HG03469 (cell line): Measurements from ENCODE around the gene BMP7.

ENCODE experiments used
- ATAC-seq: cut with Tn5 transposase; IDR thresholded peaks from one replicate; pipeline ENCODE4 v1.9.1; 2021; ENCODE audit warnings: mild to moderate bottlenecking, moderate library complexity, moderate number of reproducible peaks; ENCODE audit not compliant: unreplicated experiment

The BMP7 gene

DNA sequence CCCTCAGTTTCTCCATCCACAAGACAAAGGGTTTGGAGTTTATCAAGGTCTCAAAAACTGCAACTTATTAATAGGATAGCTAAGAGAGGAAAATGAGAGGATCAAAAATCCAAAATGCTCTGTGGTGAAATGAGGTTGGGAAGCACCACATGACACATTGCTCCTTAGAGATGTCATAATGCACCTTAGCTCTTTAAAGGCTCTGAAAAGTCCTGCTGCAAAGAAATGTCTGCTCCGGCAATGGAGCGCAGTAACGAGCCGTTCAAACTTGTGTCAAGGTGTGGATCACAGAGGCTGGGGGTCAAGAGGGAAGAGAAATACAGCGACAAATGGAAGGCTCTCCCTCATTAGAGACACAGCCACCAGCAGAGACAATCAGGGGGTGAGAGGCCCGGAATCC, 53.1 kb downstream of the BMP7 start:
- no peak for ATAC-seq

DNA sequence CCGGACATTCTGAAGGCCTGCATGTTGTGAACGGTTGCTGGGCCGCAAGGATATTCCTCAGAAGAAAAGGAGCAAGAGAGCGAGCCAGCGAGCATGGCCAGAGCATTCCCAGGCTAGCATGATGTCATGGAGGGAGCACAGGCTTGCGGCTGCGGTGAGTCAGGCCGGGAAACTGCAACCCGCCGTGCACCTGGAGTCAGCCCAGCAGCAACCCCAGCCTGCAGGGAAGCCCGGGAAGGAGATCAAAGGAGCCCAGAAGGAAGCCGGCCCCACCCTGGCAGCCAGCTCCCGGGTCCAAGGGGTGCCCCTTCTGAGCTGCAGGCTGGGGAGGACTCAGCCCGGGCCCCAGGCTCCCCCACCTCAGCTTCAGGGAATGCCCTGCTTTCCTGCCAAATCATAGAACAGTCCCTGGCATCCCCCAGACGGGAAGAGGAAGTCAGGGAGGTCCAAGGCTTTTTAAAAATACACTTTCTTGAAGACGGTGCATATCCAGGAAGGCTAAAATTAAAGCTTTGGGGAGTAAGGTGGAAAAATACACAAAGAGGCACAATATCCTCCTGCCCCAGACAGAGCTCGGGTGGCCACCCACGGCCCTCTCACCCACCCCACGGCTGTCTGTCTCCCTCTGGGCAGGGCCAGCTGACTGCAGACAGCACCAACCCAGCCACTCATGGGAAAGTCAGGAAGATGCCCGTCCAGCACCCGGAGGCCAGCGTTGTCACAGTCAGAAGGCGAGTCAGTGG, 53.7 kb downstream of the BMP7 start:
- no peak for ATAC-seq

DNA sequence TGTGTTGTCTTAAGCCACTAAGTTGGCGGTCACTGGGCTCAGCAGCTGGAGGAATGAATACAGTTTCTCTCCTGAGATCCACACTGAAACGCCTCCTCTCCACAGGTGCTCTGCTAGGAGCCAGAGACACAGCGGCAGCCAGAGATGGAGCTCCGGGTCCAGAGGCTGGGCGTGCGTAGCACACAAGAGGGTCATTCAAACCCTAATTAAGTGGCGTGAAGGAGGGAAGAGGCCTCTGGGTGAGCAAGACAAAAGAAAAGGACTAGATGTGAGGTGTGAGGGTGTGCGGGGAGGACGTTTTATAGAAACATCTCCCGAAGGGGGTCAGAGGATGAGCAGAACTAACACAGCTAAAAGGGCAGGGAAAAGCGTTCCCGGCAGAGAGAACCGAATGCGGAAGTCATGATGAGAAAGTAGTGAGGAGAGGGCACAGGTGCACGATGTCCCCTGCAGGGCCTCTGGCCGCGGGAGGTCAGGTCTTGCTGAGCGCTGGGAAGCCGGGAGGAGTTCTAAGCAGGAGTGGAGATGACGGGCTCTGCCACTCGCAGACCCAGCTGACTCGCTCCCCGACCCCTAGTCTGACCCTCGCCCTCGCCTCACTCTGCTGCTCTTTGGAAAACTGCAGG, 54.4 kb downstream of the BMP7 start:
- ATAC-seq = no peak

DNA sequence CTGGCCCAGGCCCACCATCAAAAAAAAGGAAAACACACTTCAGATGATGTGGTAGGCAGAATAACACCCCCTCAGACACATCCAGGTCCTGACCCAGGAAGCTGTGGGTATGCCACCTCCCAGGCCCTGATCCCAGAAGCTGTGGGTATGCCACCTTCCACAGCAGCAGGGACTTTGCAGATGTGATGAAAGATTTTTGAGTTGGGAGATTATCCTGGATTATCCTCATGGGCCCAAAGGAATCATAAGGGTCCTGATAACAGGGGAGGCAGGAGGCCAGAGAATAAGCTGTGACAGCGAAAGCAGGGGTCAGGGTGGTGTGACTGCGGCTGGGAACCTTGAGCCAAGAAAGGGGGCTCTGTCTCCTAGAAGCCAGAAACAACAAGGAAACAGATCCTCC, 55.0 kb downstream of the BMP7 start:
- no peak for ATAC-seq

DNA sequence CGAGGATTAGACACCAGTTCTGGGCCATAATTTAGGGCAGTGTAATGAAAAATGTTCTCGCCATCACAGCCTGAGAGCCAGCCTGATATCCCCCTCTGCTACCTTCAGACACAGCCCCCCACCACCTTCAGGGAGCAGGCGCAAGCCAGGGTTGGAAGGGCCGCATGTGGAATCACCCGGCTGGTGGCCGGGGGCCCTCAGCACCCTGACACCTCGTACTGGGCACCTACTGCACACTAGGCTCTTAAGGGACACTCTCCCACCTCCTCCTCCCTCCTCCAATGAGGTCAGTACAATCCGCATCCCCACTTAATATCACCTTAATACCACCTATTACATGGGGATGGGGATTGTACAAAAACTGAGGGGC, 55.5 kb downstream of the BMP7 start:
- ATAC-seq = no peak

DNA sequence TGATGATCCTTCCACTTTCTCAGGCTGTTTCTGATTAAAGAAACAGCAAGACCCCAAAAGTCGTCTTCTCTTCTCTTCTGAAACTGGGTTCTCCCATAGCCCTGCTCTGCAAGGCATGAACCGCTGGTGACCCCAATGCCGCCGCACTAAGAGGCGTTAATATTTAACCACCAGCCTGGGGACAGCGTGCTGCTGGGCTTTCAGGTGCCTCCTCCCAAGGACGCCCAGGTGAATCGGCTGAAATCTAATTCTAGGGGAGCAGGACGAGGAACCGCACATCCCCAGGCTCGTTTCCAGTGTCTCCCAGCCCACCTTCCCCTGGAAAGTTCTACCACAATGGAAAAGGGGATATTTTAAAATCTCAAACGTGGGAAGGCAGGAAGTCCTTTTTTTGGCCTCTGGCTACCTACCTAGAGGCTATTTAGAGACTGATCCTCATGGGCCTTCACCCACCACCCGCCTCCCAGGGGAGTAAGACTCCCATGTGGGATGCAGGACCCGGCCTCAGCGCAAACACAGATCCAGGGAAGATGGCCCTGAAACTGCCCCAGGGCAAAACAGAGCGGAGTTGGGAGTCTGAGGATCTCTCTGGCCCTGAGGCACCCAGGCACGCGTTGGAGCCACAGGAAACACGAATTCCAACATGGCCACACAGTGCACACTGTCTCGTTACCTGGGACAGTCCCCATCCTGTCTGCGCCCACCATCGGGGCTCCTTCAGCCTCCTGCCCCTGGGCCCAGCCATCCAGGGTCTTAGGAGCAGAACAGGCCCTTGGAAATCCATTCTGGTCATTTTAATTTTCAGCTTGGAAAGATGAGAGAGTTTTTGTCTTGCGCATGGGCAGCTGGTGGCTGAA, 56.2 kb downstream of the BMP7 start:
- no peak for ATAC-seq

DNA sequence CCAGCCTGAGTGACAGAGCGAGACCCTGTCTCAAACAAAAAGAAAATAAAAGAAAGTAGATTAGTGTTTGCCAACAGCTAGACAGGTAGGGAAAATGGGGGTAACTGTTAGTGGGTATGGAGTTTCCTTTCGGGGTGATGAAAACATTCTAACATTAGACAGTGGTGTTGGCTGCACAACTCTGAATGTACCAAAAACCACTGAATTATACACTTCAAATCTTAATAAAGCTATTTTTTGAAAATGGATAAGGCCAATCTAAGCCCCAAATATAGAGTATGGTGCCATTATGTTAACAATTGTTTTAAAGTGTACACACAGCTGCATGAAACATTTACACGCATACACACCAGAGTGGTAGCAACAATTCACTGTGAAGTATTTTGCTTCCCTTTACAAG, 57.0 kb downstream of the BMP7 start:
- ATAC-seq = no peak

DNA sequence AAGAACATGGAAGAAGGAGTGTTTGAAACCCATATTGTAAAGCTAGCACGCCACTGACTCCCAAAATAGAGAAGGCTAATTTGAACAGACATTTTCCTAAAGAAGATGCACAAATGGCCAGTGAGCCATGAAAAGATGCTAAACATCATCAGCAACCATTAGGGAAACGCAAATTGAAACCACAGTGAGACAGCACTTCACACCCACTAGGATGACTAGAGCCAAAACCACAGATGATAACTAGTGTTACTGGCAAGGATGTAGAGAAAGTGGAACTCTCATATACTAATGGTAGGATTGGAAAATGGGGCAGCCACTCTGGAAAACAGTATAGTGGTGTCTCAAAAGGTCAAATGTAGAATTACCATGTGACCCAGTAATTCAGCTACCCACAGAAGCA, 58.2 kb downstream of the BMP7 start:
- ATAC-seq = no peak

DNA sequence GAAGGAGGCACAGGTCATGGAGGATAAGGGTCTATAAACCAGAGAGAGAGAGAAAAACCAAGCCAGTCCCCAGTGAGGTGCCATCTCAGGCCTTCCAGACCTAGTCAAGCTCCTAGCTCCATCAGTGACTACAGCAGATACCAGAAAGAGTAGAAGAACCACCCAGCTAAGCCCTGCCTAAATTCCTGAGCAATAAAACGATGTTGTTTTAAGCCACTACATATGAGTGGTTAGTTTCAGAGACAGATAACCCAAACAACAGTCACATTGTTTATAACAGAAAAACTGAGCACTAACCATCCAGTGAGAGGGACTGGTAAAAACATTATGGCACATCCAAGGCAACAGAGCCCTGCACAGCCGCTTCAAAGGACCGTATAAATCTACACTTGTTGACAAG, 59.2 kb downstream of the BMP7 start:
- ATAC-seq = no peak

DNA sequence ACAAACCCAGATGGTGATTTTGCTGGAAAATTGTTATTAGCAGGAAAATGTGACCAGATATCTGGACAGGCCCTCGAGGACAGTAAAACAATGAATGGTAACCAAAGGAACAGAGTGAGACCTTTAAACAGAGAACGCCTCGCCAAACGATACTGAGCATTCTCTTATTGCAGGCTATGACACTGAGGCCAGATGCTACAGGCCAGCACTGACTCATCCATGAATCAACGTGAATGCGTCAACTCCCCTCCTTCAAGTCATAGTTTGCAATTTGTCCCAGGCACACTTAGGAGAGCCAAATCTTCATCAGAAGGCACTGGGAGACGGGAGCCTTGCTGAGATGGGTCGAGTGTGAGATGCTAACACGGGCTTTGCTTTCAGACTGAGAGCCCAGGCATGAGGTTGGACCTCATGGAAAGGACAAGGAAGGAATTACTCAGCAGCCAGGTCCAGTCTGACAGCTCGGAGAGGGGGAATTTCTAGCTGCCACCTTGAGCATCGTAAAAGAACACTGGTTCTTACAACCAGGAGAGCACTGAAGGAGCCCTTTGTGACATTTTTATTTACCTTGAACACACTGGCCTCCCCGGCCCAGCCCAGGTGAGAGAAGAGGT, 60.7 kb downstream of the BMP7 start:
- ATAC-seq = no peak

DNA sequence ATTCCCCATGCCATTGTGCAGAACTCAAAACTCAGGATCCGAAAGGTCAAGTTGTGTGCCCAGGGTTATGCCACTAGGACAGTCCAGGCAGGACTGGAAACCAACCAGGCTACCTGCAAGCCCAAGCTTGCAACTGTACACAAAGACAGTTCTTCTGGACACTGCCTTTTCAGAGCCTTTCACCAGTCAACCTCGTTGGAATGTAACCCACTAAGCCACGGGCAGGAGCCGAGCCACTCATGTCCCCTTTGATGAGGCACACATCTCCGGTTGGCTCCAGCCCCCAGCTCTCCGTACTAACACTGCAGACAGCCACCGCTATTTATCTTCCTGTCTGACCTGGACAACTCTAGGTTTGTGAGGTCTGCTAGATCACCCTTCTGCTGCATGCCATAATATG, 62.5 kb downstream of the BMP7 start:
- no peak for ATAC-seq

DNA sequence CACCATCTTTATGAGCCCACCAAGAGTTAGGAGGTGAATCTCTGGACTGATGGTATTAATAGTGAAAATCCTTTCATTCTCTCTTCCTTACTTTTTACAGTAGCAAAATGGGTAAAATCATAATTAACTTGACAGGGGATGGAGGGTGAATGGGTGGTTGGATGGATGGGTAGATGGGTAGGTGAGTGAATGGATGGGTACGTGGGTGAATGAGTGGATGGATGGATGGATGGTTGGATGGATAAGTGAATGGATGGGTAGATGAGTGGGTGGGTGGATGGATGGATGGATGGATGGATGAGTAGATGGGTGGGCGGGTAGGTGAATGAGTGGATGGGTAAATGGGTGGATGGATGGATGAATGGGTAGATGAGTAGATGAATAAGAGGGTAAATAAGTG, 63.2 kb downstream of the BMP7 start:
- ATAC-seq = no peak

DNA sequence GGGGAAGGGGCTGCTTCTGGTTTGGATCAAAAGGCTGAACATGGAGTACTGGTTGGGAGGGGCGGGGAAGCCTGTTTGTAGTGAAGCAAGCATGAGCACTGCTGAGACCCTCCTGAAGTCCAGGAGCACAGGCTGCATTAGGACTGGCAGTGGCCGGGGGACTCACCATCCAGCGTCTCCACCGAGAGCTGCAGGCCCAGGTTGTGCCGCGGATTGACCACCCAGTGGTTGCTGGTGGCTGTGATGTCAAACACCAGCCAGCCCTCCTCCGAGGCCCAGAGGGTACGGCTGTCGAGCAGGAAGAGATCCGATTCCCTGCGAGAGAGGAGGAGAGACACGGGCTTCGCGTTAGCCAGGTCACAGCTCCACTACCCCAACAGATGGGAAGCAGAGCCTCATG, 64.1 kb downstream of the BMP7 start:
- ATAC-seq = no peak

DNA sequence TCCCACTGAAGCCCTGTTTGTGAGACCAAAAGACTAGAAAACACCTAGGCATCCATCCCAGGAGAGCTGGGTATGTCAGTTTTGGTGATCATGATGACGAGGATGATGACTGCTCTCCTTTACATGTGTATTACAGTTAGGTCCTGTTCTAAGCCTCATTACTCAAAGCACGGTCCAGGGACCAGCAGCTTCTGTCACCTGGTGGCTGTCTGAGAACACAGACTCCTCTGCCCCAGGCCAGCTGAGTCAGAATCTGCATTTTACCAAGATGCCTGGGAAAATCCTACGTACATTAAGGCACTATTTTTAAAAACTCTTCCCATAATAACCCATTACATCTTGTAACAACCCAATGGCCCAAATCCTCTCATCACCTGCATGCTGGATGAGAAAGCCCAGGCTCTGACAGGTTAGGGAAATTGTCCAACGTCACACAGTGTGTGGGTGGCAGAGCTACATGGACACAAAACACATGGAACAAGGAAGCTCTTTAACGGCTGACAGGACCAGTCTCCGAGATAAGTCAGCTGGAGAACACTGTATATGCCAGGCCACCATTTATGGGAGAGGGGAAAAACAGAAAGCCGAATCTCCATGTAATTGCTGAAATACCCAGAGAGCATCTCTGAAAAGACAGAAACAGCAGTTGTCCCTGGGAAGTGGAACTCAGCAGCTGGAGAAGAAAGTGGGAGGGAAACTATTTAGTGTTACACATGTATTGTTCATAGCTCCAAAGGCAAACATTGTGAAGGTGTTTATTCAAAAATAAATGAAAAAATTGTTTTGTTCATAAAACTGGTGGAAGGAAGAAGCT, 65.4 kb downstream of the BMP7 start:
- no peak for ATAC-seq

DNA sequence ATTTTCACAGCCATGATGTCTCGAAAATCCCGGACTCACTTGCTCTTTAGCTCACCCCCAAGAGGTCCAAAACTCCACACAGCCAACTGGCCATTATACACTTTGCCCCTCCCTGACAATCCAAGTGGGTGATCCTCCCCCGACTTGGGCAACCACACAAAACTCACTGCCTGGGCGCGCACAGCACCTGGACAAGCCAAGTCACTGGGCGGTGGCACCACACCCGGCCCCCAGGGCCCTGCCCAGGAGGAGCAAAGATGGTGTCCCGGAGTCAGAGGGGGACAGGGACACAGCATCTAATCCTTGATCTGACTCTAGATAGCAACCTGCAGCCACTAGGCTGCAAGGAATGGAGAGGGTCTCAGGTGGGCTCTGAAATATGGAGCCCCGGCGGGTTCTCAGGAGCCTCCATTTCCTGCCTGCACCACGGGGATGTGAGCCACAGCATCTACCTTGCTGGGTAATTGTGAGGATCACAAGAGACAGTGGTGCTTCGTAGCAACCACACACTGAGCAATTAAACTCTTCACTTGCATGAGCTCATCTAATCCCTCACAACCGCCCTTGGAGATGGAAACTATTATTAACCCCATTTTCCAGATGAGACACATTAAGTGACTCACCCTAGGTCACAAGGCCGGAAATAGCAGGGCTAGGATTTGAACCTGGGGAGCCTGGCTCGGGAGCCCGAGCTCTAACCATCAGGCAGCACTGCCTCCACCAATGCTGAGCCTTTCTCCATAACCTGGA, 66.6 kb downstream of the BMP7 start:
- no peak for ATAC-seq

DNA sequence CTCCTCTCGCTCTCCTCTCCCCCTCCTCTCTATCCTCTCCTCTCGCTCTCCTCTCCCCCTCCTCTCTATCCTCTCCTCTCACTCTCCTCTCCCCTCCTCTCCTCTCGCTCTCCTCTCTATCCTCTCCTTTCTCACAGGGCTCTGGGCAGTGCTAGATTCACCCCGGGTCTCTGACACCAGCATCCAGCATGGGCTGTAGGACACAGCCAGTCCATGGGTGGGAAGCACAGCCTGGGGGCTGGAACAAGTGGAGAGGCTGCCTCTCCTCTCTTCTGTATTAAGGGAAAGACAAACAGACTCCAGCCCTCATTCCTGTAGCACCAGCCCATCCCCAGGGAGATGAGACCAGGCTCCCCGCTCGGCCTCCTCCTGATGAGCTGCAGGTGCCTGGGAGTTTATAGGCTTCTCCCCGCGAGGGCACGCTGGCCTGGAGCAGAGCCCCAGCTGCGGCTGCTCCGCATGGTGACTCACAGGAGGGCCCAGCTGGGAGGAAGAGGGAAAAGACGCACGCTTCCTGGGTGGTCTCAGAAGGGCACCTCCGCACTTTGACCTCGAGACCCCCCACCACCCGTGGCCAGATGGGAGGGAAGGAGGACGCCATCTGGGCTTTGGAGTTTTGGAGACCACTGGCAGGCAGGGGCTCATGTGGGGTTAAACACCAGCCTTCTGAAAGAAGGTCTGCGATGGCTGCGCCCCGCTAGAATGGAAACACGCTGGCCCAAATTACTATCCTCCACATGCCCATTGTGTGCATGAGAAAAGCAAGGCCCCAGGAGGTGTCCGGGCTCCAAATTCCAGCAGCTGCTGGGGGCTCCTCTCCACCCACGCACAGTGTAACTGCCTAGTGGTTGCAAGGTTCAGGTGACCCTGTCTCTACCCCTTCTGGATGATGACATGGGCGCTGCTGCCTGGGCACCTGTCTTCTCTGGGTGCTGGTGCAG, 68.0 kb downstream of the BMP7 start:
- ATAC-seq = no peak

DNA sequence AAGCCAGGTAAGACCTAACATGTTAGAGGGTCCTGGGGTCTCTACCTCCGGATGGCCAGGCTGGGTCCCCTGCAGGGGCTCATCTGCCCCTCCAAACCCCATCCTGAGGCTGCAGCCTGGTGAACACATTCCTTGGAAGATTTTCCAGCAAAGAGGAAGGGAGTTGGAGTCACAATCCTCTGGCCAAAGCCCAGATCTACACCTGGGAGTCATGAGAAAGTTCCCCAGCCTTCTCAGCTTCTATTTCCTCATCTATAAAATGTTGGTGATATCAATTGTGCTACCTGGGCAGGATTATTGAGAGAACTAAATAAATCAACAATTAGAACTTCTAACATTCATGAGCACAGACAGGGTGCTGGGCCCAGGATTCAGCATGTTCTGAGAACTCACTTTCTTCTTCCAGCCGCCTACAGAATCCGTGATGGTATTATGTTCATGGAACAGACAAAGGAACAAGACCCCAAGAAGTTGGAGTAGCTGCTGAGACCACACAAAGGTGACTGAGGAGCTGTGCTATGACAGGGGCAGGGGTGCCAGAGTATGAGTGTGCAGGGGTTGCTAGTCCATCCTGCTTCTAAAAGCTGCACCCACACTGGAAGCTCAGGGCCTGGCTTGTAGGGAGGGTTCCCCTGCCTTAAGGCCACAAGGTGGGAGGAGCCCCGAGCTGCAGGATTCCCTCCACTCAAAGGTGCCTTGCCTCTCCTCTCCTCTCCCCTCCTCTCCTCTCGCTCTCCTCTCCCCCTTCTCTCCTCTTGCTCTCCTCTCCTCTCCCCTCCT, 68.9 kb downstream of the BMP7 start:
- no peak for ATAC-seq

DNA sequence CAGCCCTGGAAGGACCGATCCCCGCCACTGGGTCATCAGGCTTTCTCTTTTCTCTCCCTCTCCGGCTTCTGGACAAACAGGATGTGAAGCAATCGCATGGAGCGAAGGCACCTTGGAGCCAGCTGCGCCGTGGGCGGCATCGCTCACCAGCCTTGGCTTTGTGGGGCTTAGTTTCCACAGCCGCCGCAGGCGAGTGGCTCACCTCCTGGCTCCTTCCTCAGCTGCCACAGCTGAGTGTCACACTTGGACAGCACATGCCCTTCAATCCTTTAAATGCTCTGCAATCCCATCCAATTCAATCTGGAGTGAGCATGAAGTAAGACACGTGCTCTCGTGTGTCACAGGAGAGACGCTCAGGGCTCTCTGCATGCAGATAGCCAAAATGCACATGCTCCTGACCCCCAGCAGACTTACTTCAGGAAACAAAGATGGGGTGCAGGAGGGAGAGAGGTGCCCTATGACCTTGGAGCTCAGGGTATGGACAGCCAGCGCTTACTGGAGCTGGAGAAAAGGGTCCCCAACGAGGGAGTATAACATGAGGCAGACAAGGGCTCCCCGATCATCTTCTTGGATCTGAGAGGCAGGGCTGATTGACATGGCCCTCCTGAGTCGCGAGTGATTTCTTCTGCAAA, 70.9 kb downstream of the BMP7 start:
- no peak for ATAC-seq
